GM18858 (cell line): Measurements from ENCODE around the gene CRIP2.

Experiments used
- ATAC-seq: cut with Tn5 transposase; IDR thresholded peaks from one replicate; pipeline ENCODE4 v1.9.1; 2021; ENCODE audit not compliant: unreplicated experiment

The CRIP2 gene

GRCh38 chr14:105525861-105526775 is 51.5 kb downstream of the CRIP2 start, which contains the start of gene TMEM121:
TMEM121 (plus strand) TSS chr14:105526583; CDS start chr14:105528835, 2,252 bp downstream.
- ATAC-seq, result no peak

GRCh38 chr14:105526776-105527380 is 52.3 kb downstream of the CRIP2 start:
- no peak for ATAC-seq

- no peak for ATAC-seq
These were observed 52.8 kb downstream of the CRIP2 start for GRCh38 chr14:105527381-105527825.

GRCh38 chr14:105527826-105528585 is 53.4 kb downstream of the CRIP2 start:
- ATAC-seq, result no peak

GRCh38 chr14:105528586-105529318 is 54.1 kb downstream of the CRIP2 start:
- no peak for ATAC-seq

- ATAC-seq, result no peak
These were observed 54.6 kb downstream of the CRIP2 start for GRCh38 chr14:105529319-105529568.
